Measurements from ENCODE around the gene PDPK1. TPM values are rescaled to one million over a fixed set of nuclear protein-coding genes. Genes with fewer than 3 reads are reported as not detected.
A peak's percentile ranks its signal among the peaks of the same experiment; 100 is the strongest.

PDPK1 gene
- total and polyA plus RNA-seq, 8 donors: 36.5 to 64.8 (median 44.4) TPM

GRCh38 chr16:2511996-2512734 lies 25.7 kb upstream of the PDPK1 start:
- Histone ChIP-seq H3K27ac (peak overlapping the region in 1 of 2 donors; percentile 99), H3K36me3 (peaks cover 0 to 9% of the 10 kb centered on the region in 2 donors), H3K27me3 (no peaks in the 10 kb centered on the region), H3K4me1 (peaks cover 25 to 85% of the 10 kb centered on the region in 2 donors), H3K9me3 (no peaks in the 10 kb centered on the region), H3K4me3 (no peak overlapping the region)
- ATAC-seq (no peak), DNase-seq (no peak)
- intact Hi-C loops (cut with DNase I): no loop called here
- no peak for TF ChIP-seq CTCF (IDR thresholded peaks at IDR 0.05)

DNA sequence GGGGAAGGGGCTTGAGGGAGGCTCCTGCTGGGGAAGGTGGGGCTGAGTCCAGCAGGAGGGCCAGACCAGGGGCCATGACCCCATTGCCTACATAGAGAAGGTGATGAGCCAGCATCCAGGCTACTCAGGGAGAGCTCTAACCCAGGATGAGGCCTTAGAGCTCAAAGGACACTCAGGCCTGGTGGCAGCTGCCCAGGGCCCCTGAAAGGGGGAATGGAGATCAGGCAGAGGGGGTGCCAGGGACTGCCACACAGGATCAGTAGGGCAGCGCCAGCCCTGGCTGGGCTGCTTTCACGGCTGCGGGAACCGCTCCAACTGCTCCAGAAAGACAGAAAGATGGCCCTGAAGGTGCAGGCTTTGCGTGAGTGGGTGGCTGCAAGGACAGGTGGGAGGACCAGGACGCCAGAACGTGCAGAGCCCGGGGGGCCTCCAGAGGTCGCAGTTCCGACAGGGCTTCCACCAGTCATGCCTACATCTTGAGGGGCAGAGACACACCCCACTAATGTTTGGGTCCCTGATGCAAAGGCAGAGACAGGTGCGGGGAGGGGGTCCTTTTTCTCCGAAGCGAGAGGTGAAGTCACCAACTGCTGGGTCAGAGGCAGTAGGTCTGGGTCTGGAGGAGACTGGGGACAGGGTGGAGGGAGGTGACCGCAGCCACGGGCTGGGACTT lies 25.0 kb upstream of the PDPK1 start:
- H3K9me3 ChIP-seq: no peaks in the 10 kb centered on the region
- peak in 1 of 4 donors; percentile 68 for DNase-seq
- no peak for ATAC-seq
- intact Hi-C loops (cut with DNase I): no loop called here
- H3K36me3 ChIP-seq: peaks cover 0 to 10% of the 10 kb centered on the region in 2 donors
- no peak for TF ChIP-seq CTCF (IDR thresholded peaks at IDR 0.05)
- peak overlapping the region; percentile 81 to 97 for H3K4me3 ChIP-seq
- H3K27me3 ChIP-seq: no peaks in the 10 kb centered on the region
- H3K27ac ChIP-seq: peak overlapping the region; percentile 94 to 99
- peaks cover 29 to 86% of the 10 kb centered on the region in 2 donors for H3K4me1 ChIP-seq

- Histone ChIP-seq H3K27me3 (no peaks in the 10 kb centered on the region), H3K4me3 (peak within 1 kb of the TSS; percentile 81 to 97), H3K27ac (peak within 1 kb of the TSS; percentile 94 to 99), H3K9me3 (no peaks in the 10 kb centered on the region), H3K36me3 (peaks cover 0 to 10% of the 10 kb centered on the region in 2 donors), H3K4me1 (peaks cover 37 to 86% of the 10 kb centered on the region in 2 donors)
- ATAC-seq (peak; percentile 84), DNase-seq (peak; percentile 85 to 97 (median 92))
- TF ChIP-seq CTCF (IDR thresholded peaks at IDR 0.05): no peak
- intact Hi-C loops (cut with DNase I): no loop called here
Measured at GRCh38 chr16:2513405-2514332, 24.2 kb upstream of the PDPK1 start, which contains the start of gene ATP6V0C. Gene ATP6V0C, plus strand, starts transcription at chr16:2513952. Its CDS starts 152 bp downstream, at chr16:2514104.

GRCh38 chr16:2514333-2515179 lies 23.3 kb upstream of the PDPK1 start:
- Histone ChIP-seq H3K27me3 (no peaks in the 10 kb centered on the region), H3K9me3 (no peaks in the 10 kb centered on the region), H3K4me3 (peak overlapping the region; percentile 81 to 97), H3K36me3 (peaks cover 0 to 18% of the 10 kb centered on the region in 2 donors), H3K27ac (peak overlapping the region; percentile 94 to 99), H3K4me1 (peaks cover 43 to 86% of the 10 kb centered on the region in 2 donors)
- peak in 1 of 4 donors; percentile 88 for DNase-seq
- TF ChIP-seq CTCF (IDR thresholded peaks at IDR 0.05): no peak
- peak; percentile 4 for ATAC-seq
- intact Hi-C loops (cut with DNase I): no loop called here

Data from left lung (tissue), 10 donors.